GM12891 (cell line): ENCODE measurements around the gene GPC3.

Experiments
- PAX5 ChIP-seq: IDR thresholded peaks from 2 replicates; pipeline ENCODE4 v1.6.1; 2011; ENCODE audit warnings: low read length, moderate library complexity, mild to moderate bottlenecking; ENCODE audit not compliant: insufficient read depth, severe bottlenecking
- POLR2A ChIP-seq: IDR thresholded peaks from 2 replicates; pipeline ENCODE4 v1.6.1; 2011; ENCODE audit warnings: low read depth, low read length, control low read depth
- POLR2AphosphoS5 ChIP-seq: IDR thresholded peaks from 2 replicates; pipeline ENCODE4 v1.6.1; 2011; ENCODE audit warnings: low read depth, low read length, control low read depth
- SPI1 ChIP-seq: IDR thresholded peaks from 2 replicates; pipeline ENCODE4 v1.6.1; 2011; ENCODE audit warnings: low read depth, low read length, control low read depth
- TAF1 ChIP-seq: IDR thresholded peaks from 2 replicates; pipeline ENCODE4 v1.6.1; 2011; ENCODE audit warnings: low read depth, low read length, control low read depth

- TF ChIP-seq TAF1 (no peak), POLR2A (no peak), POLR2AphosphoS5 (no peak), SPI1 (no peak), PAX5 (no peak)
These were observed 474.4 kb downstream of the GPC3 start for GRCh38 chrX:133511041-133511440.
